ENCODE data around the gene DCAF15.

GRCh38 chr19:13969897-13970296 lies 17.6 kb downstream of the DCAF15 start:
- TF ChIP-seq CTCF (IDR thresholded peaks at IDR 0.05; ENCODE audit: low read depth, low read length) (no peak), EZH2phosphoT487 (IDR thresholded peaks at IDR 0.05; ENCODE audit: low read depth) (no peak)

All from OCI-LY3 (cell line).